ENCODE measurements around the gene PDE11A. TPM values are rescaled to one million over a fixed set of nuclear protein-coding genes. Genes with fewer than 3 reads are reported as not detected.

PDE11A gene
- total RNA-seq, 1 experiment from 2014 or later = 0.13 TPM

DNA sequence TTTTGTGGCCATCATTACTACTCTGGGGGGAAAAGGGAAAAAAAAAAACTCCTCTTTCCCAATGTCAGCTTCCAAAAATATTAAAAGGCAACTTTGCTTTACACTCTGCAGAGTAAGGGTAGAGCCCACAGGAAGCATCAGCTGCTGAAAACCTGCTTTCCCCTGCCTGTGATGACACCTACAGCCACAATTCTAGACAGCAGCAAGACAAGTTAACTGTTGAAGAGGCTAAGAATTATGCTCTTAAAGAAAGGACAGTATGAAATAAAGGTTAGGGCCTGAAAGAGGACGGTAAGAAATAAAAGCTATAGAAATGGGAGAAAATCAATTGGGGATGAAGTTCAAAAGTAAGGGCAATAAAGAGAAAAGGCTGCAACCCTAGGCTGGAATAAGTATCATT is 3.0 kb downstream of the PDE11A start:
- H3K27me3 ChIP-seq (ENCODE audit: insufficient read depth, low read length) = no peaks in the 10 kb centered on the region; the same call in 1 of the 2 replicates
- H3K4me1 ChIP-seq (ENCODE audit: insufficient read depth, low read length) = no peaks in the 10 kb centered on the region
- H2BK120ac ChIP-seq (ENCODE audit: low read depth, low read length, poor library complexity, severe bottlenecking) = no peak overlapping the region
- H3K79me2 ChIP-seq (ENCODE audit: insufficient read depth, low read length) = no peaks in the 10 kb centered on the region
- no peak overlapping the region for H3K27ac ChIP-seq (ENCODE audit: insufficient read length, low read depth, low read length)
- H2AFZ ChIP-seq (ENCODE audit: low read length) = no peak overlapping the region
- no peaks in the 10 kb centered on the region for H3K36me3 Mint-ChIP-seq (ENCODE audit: insufficient read depth in 1 of 3, low read depth in 3 of 3)
- H3K9ac ChIP-seq (ENCODE audit: extremely low read depth, insufficient read length, low read length) = no peak overlapping the region
- no peaks in the 10 kb centered on the region; a peak in 2 of 5 replicates for H3K9me3 Mint-ChIP-seq
- H3K4ac ChIP-seq (ENCODE audit: low read depth, low read length) = no peak overlapping the region
- no peak overlapping the region for H2BK5ac ChIP-seq (ENCODE audit: insufficient read length, low read length)
- H3T11ph ChIP-seq (ENCODE audit: low read length) = no peak overlapping the region
- H4K5ac ChIP-seq (ENCODE audit: insufficient read length, low read depth, low read length) = no peak overlapping the region
- peaks cover 47% of the 10 kb centered on the region for H3K27me3 Mint-ChIP-seq (ENCODE audit: low read depth)
- H3K56ac ChIP-seq (ENCODE audit: insufficient read length, low read depth, low read length) = no peak overlapping the region
- H3K27ac Mint-ChIP-seq = no peak overlapping the region
- no peak overlapping the region for H3K14ac ChIP-seq (ENCODE audit: insufficient read depth, low read length)
- H3K79me1 ChIP-seq (ENCODE audit: insufficient read depth, low read depth, low read length, poor library complexity, severe bottlenecking) = no peaks in the 10 kb centered on the region
- DNase-seq = no peak
- peaks cover 5% of the 10 kb centered on the region for H3K23me2 ChIP-seq (ENCODE audit: insufficient read length, low read depth, low read length, poor library complexity, severe bottlenecking)
- WGBS (ENCODE audit: extremely low coverage, insufficient read length, low lambda C conversion rate) = no CpG with 5 or more reads among the region's 1 CpG
- no peak overlapping the region for H3K23ac ChIP-seq (ENCODE audit: insufficient read length, low read depth, low read length)
- H2BK20ac ChIP-seq (ENCODE audit: low read depth, low read length, poor library complexity, severe bottlenecking) = no peak overlapping the region
- H2AK5ac ChIP-seq (ENCODE audit: insufficient read length, low read length) = no peak overlapping the region
- no peak overlapping the region for H3K4me3 Mint-ChIP-seq
- H4K20me1 ChIP-seq (ENCODE audit: control insufficient read depth, insufficient read depth, insufficient read length) = no peaks in the 10 kb centered on the region
- no peak overlapping the region for H4K8ac ChIP-seq (replicated peaks; ENCODE audit: insufficient read length, low read depth, low read length)
- TF ChIP-seq, protein P1, sequence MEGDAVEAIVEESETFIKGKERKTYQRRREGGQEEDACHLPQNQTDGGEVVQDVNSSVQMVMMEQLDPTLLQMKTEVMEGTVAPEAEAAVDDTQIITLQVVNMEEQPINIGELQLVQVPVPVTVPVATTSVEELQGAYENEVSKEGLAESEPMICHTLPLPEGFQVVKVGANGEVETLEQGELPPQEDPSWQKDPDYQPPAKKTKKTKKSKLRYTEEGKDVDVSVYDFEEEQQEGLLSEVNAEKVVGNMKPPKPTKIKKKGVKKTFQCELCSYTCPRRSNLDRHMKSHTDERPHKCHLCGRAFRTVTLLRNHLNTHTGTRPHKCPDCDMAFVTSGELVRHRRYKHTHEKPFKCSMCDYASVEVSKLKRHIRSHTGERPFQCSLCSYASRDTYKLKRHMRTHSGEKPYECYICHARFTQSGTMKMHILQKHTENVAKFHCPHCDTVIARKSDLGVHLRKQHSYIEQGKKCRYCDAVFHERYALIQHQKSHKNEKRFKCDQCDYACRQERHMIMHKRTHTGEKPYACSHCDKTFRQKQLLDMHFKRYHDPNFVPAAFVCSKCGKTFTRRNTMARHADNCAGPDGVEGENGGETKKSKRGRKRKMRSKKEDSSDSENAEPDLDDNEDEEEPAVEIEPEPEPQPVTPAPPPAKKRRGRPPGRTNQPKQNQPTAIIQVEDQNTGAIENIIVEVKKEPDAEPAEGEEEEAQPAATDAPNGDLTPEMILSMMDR (conservative IDR thresholded peaks at IDR 0.05) = peak; percentile 18; the same call in 1 of the 3 replicates
- H3K18ac ChIP-seq (ENCODE audit: insufficient read length, low read depth, low read length) = no peak overlapping the region
- peaks cover 12 to 14% of the 10 kb centered on the region in 2 experiments for H3K4me1 Mint-ChIP-seq
- no peak overlapping the region for H4K91ac ChIP-seq (ENCODE audit: insufficient read length, low read depth, low read length)
- no peaks in the 10 kb centered on the region for H3K9me3 ChIP-seq (ENCODE audit: control insufficient read depth, low read depth, low read length)
- H2BK15ac ChIP-seq (ENCODE audit: low read depth, low read length) = no peak overlapping the region
- H2BK12ac ChIP-seq (ENCODE audit: insufficient read length, low read depth, low read length) = no peak overlapping the region
- H3K4me2 ChIP-seq (ENCODE audit: insufficient read depth, insufficient read length, low read length) = no peak overlapping the region
